Measurements from ENCODE around the gene DNHD1.

GRCh38 chr11:6578134-6578533, 81.1 kb downstream of the DNHD1 start:
- no peak for TF ChIP-seq CTCF (IDR thresholded peaks at IDR 0.05)
- TF ChIP-seq REST (IDR thresholded peaks at IDR 0.05; ENCODE audit: insufficient read depth in 1 of 2, low read depth in 2 of 2, low read length in 1 of 2), result no peak

Data from Panc1 (cell line).